HEK293T (cell line): ENCODE data around the gene ORM2.
"Not testable (repeated sequence)": the region's sequence is repeated elsewhere in the genome, so short reads cannot be mapped to it uniquely, and the experiment has no call there.

Source experiments
- ARNT ChIP-seq: fragments of 450-650 bp; IDR thresholded peaks from 2 replicates; pipeline ENCODE4 v1.6.1; 2017; ENCODE audit warnings: mild to moderate bottlenecking
- BHLHE40 ChIP-seq: fragments of 450-650 bp; IDR thresholded peaks from 2 replicates; pipeline ENCODE4 v1.6.1; 2016; ENCODE audit warnings: mild to moderate bottlenecking, moderate library complexity, borderline replicate concordance
- ELF4 ChIP-seq: fragments of 450-650 bp; IDR thresholded peaks from 2 replicates; pipeline ENCODE4 v1.6.1; 2017; ENCODE audit warnings: antibody characterized with exemption
- FOXA1 ChIP-seq: fragments of 450-650 bp; IDR thresholded peaks from 2 replicates; pipeline ENCODE4 v1.6.1; 2016; ENCODE audit warnings: mild to moderate bottlenecking
- FOXK2 ChIP-seq: fragments of 450-650 bp; IDR thresholded peaks from 2 replicates; pipeline ENCODE4 v1.6.1; 2016; ENCODE audit warnings: mild to moderate bottlenecking
- HDGF ChIP-seq: fragments of 450-650 bp; IDR thresholded peaks from 2 replicates; pipeline ENCODE4 v1.6.1; 2017; ENCODE audit warnings: antibody characterized with exemption, borderline replicate concordance
- L3MBTL2 ChIP-seq: fragments of 450-650 bp; conservative IDR thresholded peaks from 2 replicates; pipeline ENCODE4 v1.6.1; 2016; ENCODE audit warnings: mild to moderate bottlenecking
- NFRKB ChIP-seq: fragments of 450-650 bp; IDR thresholded peaks from 2 replicates; pipeline ENCODE4 v1.6.1; 2016; ENCODE audit warnings: mild to moderate bottlenecking, moderate library complexity
- PKNOX1 ChIP-seq: fragments of 450-650 bp; IDR thresholded peaks from 2 replicates; pipeline ENCODE4 v1.6.1; 2016
- SP1 ChIP-seq: fragments of 450-650 bp; IDR thresholded peaks from 2 replicates; pipeline ENCODE4 v1.6.1; 2017
- SUZ12 ChIP-seq: fragments of 450-650 bp; IDR thresholded peaks from 2 replicates; pipeline ENCODE4 v1.6.1; 2016; ENCODE audit warnings: mild to moderate bottlenecking
- TARDBP ChIP-seq: fragments of 450-650 bp; IDR thresholded peaks from 2 replicates; pipeline ENCODE4 v1.6.1; 2016
- ZNF384 ChIP-seq: fragments of 450-650 bp; IDR thresholded peaks from 2 replicates; pipeline ENCODE4 v1.6.1; 2016

- not testable (repeated sequence) for TF ChIP-seq FOXA1, SP1, PKNOX1, SUZ12, NFRKB, TARDBP, ARNT, ELF4, FOXK2, L3MBTL2, HDGF, BHLHE40, ZNF384
Observed at GRCh38 chr9:114322831-114323531, 6.7 kb upstream of the ORM2 start, which contains the start of gene ORM1.
